Liver (tissue), 3 donors: ENCODE results near the gene IFT20.

Source experiments
- GABPA ChIP-seq, 2 donors: IDR thresholded peaks in 1 of 2; conservative IDR thresholded peaks in 1 of 2; 2 replicates each; pipeline ENCODE4 v1.6.1; 2016; ENCODE audit warnings: antibody characterized with exemption in 2 of 2, mild to moderate bottlenecking in 1 of 2, moderate library complexity in 1 of 2
- JUND ChIP-seq, 2 donors: IDR thresholded peaks; 2 replicates each; pipeline ENCODE4 v1.6.1; 2016; ENCODE audit warnings: antibody characterized with exemption in 2 of 2
- RAD21 ChIP-seq, 2 donors: IDR thresholded peaks; 2 replicates each; pipeline ENCODE4 v1.6.1; 2016; ENCODE audit warnings: antibody characterized with exemption in 2 of 2, mild to moderate bottlenecking in 2 of 2
- TF ChIP-seq, protein P1 (sequence below): fragments of 150-350 bp; IDR thresholded peaks from 2 replicates; pipeline ENCODE4 v1.5.1; 2017; ENCODE audit warnings: improper control_type of control experiment, low read depth, low read length; ENCODE audit not compliant: missing input control
- donor health status: healthy.
- donor health status: healthy.

DNA sequence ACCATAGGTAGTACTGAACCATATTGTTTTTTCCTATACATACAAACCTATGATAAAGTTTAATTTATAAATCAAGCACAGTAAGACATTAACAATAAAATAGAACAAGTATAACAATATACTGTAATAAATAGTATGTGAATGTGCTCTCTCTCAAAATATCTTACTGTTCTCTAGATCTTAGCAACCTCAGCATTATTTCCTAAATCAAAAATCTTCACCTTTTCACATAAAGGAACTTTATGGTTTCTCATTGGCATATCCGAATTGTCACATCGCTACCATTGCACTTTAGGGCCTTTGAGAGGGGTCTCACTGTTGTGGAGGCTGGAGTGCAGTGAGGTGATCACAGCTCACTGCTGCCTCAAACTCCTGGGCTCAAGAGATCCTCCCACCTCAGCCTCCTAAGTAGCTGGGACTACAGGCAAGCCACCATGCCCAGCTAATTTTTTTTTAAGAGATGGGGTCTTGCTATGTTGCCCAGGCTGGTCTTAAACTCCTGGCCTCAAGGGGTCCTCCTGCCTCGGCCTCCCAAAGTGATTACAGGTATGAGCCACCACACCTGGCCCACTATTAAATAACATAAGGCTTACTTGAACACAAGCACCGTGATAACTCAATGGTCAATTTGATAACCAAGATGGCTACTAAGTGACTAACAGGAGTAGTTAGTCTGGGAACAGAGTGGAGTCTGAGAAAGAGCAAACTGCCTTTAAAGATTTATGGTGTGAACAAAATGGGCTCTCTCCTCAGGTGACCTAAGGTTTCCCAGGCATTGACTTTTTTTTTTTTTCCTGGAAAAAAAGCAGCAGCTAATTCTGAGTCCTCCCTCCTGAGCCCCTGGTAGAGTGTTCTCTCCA, 19.2 kb downstream of the IFT20 start:
- no peak for TF ChIP-seq RAD21 (IDR thresholded peaks at IDR 0.05)
- TF ChIP-seq, protein P1, sequence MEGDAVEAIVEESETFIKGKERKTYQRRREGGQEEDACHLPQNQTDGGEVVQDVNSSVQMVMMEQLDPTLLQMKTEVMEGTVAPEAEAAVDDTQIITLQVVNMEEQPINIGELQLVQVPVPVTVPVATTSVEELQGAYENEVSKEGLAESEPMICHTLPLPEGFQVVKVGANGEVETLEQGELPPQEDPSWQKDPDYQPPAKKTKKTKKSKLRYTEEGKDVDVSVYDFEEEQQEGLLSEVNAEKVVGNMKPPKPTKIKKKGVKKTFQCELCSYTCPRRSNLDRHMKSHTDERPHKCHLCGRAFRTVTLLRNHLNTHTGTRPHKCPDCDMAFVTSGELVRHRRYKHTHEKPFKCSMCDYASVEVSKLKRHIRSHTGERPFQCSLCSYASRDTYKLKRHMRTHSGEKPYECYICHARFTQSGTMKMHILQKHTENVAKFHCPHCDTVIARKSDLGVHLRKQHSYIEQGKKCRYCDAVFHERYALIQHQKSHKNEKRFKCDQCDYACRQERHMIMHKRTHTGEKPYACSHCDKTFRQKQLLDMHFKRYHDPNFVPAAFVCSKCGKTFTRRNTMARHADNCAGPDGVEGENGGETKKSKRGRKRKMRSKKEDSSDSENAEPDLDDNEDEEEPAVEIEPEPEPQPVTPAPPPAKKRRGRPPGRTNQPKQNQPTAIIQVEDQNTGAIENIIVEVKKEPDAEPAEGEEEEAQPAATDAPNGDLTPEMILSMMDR = no peak
- TF ChIP-seq JUND (IDR thresholded peaks at IDR 0.05) = no peak
- TF ChIP-seq GABPA (IDR thresholded peaks at IDR 0.05 in 1 of 2, conservative IDR thresholded peaks at IDR 0.05 in 1 of 2) = no peak
